HG03095 (cell line): ENCODE results near the gene LMAN1.

ENCODE experiments used
- ATAC-seq: cut with Tn5 transposase; IDR thresholded peaks from one replicate; pipeline ENCODE4 v1.9.1; 2021; ENCODE audit warnings: moderate library complexity; ENCODE audit not compliant: unreplicated experiment

The LMAN1 gene

DNA sequence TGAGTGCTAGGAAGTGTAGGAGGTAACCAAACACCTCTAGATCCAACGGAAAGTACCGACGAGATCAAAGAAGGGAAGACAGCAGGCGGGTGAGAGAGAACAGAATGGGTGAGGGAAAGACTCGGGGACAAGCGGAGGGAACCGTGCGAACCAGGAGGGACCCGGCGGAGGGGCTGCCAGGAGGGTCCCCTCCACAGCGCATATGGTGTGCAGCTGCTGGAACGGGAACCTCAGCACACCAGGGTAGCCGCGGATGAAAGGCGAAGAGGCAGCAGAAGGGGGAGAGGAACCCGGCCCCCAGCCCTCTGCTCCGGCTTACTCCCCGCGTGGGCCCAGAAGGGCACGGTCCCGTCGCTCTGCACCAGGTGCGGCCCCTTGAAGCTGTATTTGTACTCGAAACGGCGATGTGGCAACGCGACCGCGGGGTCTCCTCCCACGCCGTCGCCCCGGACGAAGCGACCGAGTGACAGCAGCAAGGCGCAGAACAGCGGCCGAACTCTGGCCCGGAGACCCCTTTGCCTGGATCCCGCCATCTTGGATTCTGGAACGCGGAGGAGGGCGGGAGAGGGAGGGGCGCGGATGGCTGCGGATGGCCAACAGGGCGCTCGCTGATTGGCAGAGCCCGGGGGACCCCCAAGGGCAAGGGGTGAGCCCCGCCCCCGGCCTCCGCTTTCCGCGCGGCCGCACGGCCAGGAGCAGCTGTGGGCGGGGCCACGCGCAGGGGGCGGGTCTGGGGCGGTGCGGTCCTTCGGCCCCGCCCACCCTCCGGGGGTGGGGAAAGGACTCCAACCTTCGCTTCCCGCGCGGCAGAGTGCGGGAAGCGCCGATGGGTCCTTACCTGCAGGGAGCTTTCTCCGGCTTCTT is at the start of gene LMAN1:
Gene LMAN1, minus strand, starts transcription at position 554 of the 864 bp plus-strand sequence. Its CDS starts 21 bp downstream, at position 533.
- peak; percentile 96 for ATAC-seq

DNA sequence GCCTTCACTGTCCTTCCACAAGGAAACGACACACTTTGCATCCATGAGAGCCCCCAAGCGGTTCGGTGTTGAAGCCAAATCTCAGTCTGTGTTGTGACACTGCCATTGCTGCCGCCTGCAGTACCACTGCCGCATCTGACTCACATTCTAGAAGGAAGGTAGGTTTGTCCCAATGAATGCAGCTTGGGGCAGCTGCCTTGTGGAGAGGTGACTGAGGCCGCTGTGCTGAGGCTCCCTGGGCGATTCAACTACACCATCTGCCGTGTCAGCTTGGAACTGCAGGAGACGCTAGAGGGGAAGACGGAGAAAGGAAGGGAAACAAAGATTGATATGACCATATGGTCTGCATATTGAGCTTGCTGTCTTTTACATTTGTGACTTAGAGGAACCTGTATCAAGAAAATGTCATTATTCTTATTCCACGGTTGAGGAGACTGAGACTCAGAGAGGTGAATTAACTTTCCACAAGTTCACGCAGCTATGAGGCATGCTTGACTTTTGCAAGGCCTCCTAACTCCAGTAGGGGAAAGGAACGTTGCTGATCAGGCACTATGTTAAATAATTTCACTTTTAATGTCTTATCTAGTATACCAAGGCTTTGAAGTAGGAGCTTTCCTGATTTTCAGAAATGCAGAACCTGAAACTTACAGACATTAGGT is 43.5 kb upstream of the LMAN1 start:
- ATAC-seq = peak; percentile 99

DNA sequence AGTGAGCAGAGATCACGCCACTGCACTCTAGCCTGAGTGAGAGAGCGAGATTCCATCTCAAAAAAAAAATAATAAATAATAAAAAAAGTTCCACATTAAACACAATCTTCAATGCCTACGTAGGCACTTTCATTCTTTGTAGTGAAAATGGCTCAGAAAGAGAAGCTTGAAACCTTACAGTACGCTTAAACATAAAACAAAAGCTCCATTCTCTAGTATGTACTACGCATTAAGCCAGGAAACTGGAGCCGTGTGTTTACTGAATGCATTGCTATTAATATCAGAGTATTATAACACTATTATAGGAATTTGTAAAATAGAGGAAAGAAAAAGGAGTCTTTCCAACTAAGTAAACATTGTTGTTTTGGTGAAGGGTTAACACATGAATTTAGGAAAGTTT is 41.3 kb upstream of the LMAN1 start:
- ATAC-seq = no peak

DNA sequence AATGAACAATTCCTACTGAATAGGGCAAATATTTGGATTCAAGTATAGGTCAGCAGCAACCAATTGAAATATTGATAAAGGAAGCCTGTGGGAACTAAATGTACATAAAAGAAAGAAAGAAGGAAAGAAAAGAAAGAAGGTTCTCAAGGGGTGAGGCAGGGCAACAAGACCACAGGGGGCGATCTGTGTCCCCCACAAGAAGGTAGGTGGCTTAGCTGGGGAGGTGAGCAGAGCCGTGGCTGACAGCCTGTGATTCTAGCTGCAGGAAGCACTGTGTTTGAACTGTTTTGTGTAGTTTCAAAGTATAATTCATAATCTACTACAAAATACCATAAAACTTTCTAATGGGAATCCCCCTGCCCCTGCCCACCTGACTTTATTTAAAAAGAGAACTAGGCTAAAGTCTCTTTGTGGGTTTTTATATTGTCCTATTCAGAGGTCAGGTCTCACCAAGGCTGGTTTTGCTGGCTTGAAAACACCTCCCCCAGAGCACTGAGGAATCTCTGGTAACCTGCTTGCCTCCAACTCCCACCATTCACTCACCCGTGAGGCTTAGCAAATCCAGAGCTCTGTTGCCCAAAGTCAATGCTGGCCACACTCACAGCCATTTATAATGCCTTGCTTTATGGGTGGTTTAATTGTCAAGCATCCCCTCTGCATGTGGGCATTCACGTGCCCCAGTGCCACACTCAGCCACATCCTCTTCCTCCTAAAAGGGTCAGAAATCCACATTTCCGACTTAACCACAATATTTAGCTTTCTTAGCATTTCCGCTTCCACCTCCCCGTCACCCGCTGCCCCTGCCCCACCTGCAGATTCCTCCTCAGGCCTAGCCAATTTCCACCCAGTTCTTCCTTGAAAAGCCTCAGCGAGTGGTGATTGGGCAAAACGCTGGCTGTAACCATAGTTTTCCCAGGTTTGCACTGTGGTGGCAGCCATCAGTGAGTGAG is 36.4 kb upstream of the LMAN1 start:
- no peak for ATAC-seq

- ATAC-seq = no peak
These were observed 34.3 kb upstream of the LMAN1 start for GRCh38 chr18:59393381-59393780.

- ATAC-seq = no peak
These were observed 29.8 kb upstream of the LMAN1 start for GRCh38 chr18:59388817-59389216.

DNA sequence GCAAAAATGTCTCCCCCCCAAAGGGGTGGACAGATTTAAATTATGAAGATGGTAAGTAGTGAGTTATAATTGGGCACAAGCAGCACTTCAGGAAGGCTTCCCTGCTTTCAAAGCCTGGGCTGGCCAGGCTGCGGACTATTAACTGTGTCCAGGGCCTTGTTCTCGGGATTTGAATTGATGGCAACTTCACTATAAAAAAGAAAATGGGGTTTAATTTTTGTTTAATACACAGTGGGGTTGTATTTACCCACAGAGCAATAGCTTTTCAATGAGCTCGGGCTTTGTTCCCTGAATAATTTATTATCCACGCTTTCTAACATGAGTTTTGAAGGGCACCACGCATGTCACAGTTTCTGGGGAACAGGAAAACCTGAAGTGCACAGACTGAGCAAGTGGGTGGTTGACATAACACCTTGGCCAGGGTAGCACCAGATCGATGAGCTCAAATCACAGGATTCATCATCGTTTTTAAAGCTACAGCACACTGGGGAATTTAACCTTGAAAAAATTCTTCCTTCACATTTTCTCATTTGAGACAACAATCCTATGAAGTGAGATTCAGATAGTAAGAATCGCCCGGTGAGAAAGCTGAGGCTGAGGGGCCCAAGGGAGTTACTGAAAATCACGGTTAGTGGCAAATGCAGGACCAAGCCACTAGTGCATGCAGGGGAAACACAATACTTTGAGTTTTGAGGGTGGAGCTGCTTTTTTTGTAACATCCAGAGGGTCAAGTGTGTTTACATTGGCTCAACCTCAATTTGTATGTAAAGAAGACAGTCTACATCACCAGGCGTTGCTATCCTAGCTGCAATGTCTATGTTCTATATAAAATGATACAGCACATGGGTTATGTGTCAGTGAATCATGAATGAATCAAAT is 28.9 kb upstream of the LMAN1 start:
- no peak for ATAC-seq

GRCh38 chr18:59386909-59387686 is 28.0 kb upstream of the LMAN1 start:
- no peak for ATAC-seq

DNA sequence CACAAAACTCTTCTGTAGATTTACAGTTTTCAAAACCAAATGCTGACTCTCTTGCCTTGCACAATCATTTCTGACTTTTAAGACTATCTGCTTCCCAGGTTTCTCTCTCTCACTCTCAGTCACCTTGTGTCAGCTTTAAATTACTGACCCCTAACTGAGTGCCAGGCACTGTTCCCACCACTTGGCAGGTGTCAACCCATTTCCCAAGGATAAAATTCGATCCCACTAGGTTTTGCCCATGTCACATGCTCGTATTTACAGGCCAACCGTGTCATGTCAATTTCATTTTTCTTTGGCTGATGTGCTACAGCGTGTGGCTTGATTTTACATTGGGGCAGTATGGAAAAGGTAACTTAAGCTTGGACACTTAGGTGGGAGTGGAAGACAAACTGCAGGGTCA is 26.1 kb upstream of the LMAN1 start:
- no peak for ATAC-seq

GRCh38 chr18:59383851-59384250 is 24.8 kb upstream of the LMAN1 start:
- ATAC-seq = no peak

DNA sequence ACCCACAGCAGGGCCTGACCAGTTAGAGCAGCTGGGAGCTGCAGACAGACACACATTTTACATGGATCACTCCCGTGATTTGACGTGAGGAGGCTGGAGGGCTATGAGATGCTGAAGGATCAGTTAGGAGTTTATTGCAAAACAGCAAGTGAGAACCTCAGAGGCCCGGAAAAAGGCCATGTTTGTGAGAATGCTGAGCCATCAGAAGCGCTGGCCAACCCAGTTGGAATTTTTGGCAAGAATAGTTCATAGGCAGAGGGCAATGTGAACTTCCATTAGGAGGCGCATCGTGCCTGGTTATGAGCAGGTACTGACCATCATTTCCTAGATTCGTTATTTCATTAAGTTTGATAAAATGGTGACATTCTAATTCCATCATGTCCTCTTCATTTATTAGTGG is 23.3 kb upstream of the LMAN1 start:
- ATAC-seq = no peak

DNA sequence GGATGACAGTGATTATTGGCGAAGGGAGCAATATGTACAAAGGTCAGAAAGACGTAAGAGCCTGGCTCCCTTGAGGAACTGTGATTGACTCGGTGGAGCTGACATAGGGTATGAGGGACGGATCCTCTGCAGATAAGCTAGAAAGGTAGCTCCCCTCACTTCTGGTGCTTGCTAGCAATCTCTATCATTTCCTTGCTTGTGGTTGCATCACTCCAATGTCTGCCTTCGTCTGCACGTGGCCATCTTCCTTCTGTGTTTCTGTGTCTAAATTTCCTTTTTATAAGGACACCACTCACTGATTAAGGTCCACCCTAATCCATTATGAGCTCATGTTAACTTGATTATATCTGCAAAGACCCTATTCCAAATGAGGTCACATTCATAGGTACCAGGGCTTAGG is 22.9 kb upstream of the LMAN1 start:
- ATAC-seq = no peak

DNA sequence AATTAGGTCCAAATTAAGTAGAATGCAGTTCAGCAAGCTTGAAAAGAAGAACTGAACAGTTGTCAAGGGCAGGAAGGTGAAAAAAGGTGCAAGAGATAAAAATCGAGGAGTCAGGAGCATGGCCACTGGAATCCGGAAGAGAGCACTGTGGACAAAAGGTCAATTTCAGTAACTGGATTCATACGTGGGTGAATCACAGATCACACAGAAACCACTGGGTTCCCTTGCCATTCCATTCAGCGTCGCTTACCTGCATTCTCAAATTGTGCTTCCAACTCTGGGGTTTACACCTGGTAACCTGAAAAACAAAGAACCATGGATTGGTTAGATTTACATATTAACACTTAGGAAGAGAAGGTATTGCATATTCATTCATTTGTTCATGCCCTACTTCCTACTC is 21.6 kb upstream of the LMAN1 start:
- no peak for ATAC-seq

- no peak for ATAC-seq
These were observed 20.9 kb upstream of the LMAN1 start for GRCh38 chr18:59379772-59380522.

- ATAC-seq = no peak
These were observed 18.7 kb upstream of the LMAN1 start for GRCh38 chr18:59377613-59378337.

DNA sequence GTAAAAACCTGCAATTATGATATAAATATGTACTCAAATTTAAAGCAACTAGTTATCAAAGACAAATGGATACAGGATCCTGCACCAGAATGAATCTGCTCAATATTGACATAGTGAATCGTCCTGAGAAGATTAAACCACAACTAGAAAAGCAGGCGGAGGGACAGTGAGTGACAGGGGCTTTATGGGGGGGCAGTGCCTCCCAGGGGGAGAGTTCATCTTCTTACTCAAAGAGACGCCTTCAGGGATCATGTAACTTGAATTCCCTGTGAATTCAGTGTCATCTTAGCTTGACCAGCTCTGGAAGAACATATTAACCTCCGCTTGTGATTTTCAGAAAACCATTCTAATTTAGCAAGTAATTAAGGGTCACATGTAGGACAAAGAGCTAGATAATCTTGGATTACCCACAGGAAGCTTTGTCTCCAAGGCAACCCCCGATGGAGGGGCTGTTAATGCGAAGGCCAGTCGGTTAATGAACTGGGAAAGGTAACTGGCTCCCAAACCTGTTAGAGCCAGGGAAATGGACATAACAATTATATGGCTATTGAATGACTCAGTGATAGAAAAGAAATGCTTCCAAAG is 17.4 kb upstream of the LMAN1 start:
- no peak for ATAC-seq

DNA sequence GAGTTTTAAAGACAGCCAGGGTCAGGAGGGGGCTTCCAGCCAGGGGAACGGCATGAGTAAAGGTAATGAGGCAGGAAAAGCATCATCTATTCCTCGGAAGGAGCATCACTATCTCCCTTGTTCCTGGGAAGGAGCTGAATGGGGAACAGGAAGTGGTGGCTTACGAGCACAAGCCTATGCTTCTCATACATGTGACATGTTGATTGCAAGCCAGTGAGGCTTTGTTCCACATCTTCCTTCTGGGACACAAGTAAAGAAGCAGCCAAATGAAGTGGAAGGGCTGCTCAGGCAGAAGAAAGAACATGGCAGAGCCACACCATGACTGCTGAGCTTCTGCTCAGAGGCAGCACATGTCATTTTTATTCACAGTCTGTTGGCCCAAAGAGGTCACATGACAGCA is 15.1 kb upstream of the LMAN1 start:
- no peak for ATAC-seq

- ATAC-seq = no peak
These were observed 13.9 kb upstream of the LMAN1 start for GRCh38 chr18:59372975-59373374.
